ENCODE measurements around the gene RNU1-2. TPM values are rescaled to one million over a fixed set of nuclear protein-coding genes. Genes with fewer than 3 reads are reported as not detected.

The RNU1-2 gene
- total and polyA plus RNA-seq, 2 of the 4 experiments (the other 2 are of a cell fraction), result under 0.01 TPM; not detected in 1

- peak overlapping the region; percentile 53 for H2AK5ac ChIP-seq (ENCODE audit: low read depth, low read length)
- no peaks in the 10 kb centered on the region for H3K36me3 ChIP-seq (ENCODE audit: control insufficient read depth, insufficient read depth, low read length)
- ChIA-PET POLR2A (ENCODE audit: unreplicated experiment) (no interaction called here), CTCF (no interaction called here)
- H4K5ac ChIP-seq (ENCODE audit: low read depth, low read length), result peak overlapping the region; percentile 16
- H3K56ac ChIP-seq (ENCODE audit: extremely low read depth, insufficient read depth, low read length), result peak overlapping the region; percentile 48; the same call in 1 of the 2 replicates
- peak overlapping the region; percentile 4 for H2BK5ac ChIP-seq (ENCODE audit: low read depth, low read length, poor library complexity, severe bottlenecking)
- peak overlapping the region; percentile 69 for H3K4me2 ChIP-seq (ENCODE audit: low read depth, low read length)
- H3K79me1 ChIP-seq (ENCODE audit: low read depth in 1 of 2, low read length in 2 of 2), result peaks cover 0 to 19% of the 10 kb centered on the region in 2 experiments; a peak in 2 of 4 replicates
- TF ChIP-seq MAFK (IDR thresholded peaks at IDR 0.05; ENCODE audit: low read depth, low read length), result no peak
- peak; percentile 31 for TF ChIP-seq RCOR1 (IDR thresholded peaks at IDR 0.05; ENCODE audit: insufficient replicate concordance, low read length)
- TF ChIP-seq CEBPB (IDR thresholded peaks at IDR 0.05; ENCODE audit: low read depth, low read length), result no peak
- in situ Hi-C loops (cut with MboI; ENCODE audit: low sequenced_read_pairs) (no loop called here), intact Hi-C loops (cut with micrococcal nuclease) (no loop called here), dilution Hi-C loops (cut with HindIII; ENCODE audit: low sequenced_read_pairs, unreplicated experiment) (no loop called here)
- peaks cover 4% of the 10 kb centered on the region for H3K4me1 ChIP-seq (ENCODE audit: control insufficient read depth, insufficient read depth, low read length)
- H3K4me3 ChIP-seq (ENCODE audit: insufficient read depth, low read depth, low read length), result peak overlapping the region; percentile 40
- H2BK120ac ChIP-seq (ENCODE audit: low read depth, low read length), result peak overlapping the region; percentile 72
- H4K91ac ChIP-seq (ENCODE audit: insufficient read depth, low read depth, low read length), result peak overlapping the region; percentile 35
- no TSS peak for BruUV-seq (replicated peaks)
- peak overlapping the region; percentile 99 for H2AFZ ChIP-seq (replicated peaks; ENCODE audit: low read length, poor library complexity)
- no peaks in the 10 kb centered on the region for H3K9me3 ChIP-seq (ENCODE audit: control insufficient read depth, insufficient read depth, low read length)
- peak overlapping the region; percentile 62 for H3K14ac ChIP-seq (replicated peaks; ENCODE audit: low read depth, low read length)
- H3K27me3 ChIP-seq (ENCODE audit: control insufficient read depth, insufficient read depth, low read length), result no peaks in the 10 kb centered on the region
- peaks cover 4% of the 10 kb centered on the region; the same call in 1 of the 2 replicates for H3K9me1 ChIP-seq (ENCODE audit: insufficient read depth, low read length)
- peak overlapping the region; percentile 73 for H3K23ac ChIP-seq (ENCODE audit: low read depth, low read length)
- DNase-seq (no peak), ATAC-seq (ENCODE audit: low read depth) (no peak)
- peak overlapping the region; percentile 62 for H3K9ac ChIP-seq (ENCODE audit: low read depth, low read length)
- H3K27ac ChIP-seq (ENCODE audit: insufficient read depth, low read length), result peak overlapping the region; percentile 53
- peak overlapping the region; percentile 18; the same call in 1 of the 3 replicates for H2BK15ac ChIP-seq (ENCODE audit: low read depth, low read length)
- peak overlapping the region; percentile 86 for H3K4ac ChIP-seq (ENCODE audit: low read depth, low read length)
- H4K8ac ChIP-seq (ENCODE audit: low read depth in 2 of 2, low read length in 2 of 2), result peak overlapping the region; percentile 59 to 67
- peak overlapping the region; percentile 7; the same call in 1 of the 2 replicates for H3K18ac ChIP-seq (ENCODE audit: low read depth, low read length)
- H2BK20ac ChIP-seq (ENCODE audit: low read depth, low read length), result no peak overlapping the region
- peak overlapping the region; percentile 96 for H2AK9ac ChIP-seq (replicated peaks; ENCODE audit: low read depth, low read length, poor library complexity)
- no peaks in the 10 kb centered on the region; the same call in 1 of the 2 replicates for H4K20me1 ChIP-seq (ENCODE audit: insufficient read depth, low read length)
- WGBS, 2 experiments (ENCODE audit: extremely low coverage in 2 of 2, insufficient read length in 1 of 2), result 56% methylated on average over 34 of the region's 36 CpGs; no CpG with 5 or more reads in 1 of the 2 experiments
Measured at GRCh38 chr1:16913181-16913832, 17.5 kb downstream of the RNU1-2 start.
